Measurements from ENCODE around the gene RANGAP1.
A peak's percentile ranks its signal among the peaks of the same experiment; 100 is the strongest.

Gene RANGAP1

DNA sequence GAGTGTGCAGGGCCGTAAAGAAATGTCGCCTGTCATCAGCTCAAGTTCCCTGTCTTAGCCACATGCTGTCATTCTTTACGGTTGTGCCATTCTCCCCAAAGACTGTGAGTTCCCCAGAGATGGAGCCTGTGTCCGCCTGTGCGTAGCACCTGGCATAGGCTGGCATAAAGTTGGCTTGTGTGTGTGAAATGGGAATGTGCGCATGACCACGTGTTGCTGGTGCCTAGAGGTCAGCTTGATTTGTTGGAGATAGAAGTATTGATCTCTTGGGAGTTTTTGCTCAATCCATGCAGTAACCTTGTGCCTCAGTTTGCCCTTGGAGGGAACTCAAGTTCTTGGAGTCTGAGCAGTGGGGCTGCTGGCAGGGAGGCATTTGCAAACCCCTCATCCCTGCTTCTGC lies 54.6 kb downstream of the RANGAP1 start:
- DNase-seq: no peak

DNA sequence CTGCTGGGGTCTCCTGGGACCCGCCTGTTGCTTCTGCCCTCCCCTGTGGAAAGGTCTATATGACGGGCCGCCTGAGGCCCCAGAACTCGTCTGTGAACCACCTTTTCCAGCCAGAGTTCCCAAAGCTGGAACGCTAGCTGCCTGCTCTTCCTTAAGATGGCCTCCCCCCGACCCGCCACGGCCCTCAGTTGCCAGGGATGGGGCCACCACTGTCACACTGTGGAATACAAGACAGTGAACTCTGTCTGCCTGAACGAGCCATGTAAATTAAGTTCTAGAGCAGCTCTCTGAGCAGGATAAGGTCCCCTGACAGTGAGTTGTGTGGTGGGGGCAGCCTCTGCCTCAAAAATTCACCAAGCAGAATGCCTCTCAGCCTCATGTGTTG lies 55.6 kb downstream of the RANGAP1 start:
- DNase-seq: no peak

DNA sequence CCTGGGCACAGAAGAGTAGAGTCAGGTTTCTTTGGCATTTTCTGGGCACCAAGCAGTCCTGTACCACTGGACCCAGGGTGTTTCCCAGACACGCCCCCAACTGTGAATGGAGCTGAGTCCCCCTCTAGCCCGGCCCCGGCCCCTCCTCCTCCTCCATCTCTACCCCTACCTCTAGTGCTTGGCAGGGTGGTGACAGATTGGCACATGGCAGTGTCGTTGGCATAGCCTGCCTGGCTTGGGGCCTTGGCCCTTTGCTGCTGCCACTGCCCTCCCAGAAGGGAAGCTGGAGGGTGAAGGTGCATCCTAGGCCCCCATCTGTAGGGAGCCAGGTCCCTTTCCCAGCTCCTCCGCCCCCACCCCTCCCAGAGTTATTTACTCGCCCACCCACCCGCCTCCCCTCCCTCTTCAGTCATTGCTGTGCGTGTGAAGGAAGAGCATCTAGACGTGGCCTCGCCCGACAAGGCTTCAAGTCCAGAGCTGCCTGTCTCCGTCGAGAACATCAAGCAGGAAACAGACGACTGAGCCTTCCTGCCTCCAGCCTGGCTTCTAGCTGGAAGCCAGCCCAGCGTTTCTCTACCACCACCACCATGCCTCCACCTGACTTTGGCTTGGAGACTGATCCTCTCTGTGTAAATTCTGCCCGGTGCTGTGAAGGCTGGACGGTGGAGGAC lies 56.1 kb downstream of the RANGAP1 start:
- no peak for DNase-seq

DNA sequence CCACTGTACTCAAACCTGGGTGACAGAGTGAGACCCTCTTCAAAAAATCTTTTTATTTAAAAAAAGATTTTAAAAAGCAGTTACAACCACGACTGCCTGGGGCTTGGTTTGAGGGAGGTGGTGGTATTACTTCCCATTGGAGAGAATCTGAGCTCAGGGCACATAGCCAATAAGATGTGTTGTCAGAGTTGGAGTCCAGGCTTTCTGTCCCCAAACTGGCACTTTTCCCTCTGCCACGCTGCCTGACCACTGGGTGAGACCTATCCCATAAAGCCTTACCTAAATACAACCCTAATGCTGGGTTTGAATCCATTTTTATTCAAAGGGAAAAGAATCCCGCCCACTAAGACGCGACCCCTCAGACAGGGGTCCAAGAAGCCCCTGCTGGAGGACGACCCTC lies 56.8 kb downstream of the RANGAP1 start:
- no peak for DNase-seq

DNA sequence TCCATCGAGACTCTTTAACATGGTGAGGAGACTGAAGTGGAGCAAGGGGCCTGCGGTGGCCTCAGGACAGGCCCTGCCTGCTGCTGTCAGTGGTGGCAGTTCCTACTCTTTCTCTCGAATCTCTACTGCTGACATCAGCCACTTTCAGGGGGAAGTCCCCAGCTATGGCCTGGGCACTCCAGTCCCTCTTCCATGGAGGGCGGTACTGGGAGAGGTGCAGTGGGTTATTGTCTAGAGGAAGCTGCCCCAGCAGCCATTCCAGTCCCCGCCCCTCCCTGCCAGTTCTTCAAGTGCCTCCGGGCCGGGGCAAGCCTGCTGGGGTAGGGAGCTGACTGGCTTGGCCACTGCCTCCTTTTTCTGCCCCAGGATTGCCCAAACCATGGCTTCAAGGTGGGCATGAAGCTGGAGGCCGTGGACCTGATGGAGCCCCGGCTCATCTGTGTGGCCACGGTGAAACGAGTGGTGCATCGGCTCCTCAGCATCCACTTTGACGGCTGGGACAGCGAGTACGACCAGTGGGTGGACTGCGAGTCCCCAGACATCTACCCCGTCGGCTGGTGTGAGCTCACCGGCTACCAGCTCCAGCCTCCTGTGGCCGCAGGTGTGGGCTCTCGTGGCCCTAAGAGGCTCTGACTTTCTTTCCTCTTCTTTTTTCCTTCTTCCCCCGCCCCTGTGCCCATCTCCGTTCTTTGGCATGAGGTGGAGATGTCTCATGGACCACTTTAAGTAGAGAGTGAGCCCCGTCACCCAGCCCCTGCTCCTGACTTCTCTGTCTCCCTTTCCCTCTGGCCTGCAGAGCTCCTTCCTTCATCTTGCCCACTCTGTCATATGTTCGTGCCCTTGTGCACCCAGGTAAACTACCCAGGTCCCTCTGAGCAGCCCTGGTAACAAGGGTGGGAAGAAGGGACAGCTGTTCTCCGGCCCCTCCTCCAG lies 59.0 kb downstream of the RANGAP1 start:
- DNase-seq: no peak

DNA sequence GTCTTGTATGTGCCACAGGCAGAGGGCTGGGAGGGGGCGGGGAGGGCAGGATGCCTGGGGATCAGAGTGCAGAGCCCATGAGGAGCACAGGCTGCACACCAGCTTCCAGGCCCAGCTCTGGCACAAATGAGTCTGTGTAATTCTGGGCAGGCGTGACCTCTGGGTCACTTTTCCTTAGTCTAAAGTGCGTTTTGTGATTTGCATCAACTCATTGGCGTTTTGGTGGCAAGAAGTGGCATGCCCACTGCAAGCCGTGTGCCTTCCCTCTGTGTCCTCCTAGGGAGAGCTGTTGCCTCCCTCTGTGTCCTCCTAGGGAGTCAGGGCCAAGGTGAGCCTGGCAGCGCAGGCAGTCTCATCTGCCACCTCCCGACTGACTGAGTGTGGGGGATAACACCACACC lies 62.5 kb downstream of the RANGAP1 start:
- DNase-seq: no peak

DNA sequence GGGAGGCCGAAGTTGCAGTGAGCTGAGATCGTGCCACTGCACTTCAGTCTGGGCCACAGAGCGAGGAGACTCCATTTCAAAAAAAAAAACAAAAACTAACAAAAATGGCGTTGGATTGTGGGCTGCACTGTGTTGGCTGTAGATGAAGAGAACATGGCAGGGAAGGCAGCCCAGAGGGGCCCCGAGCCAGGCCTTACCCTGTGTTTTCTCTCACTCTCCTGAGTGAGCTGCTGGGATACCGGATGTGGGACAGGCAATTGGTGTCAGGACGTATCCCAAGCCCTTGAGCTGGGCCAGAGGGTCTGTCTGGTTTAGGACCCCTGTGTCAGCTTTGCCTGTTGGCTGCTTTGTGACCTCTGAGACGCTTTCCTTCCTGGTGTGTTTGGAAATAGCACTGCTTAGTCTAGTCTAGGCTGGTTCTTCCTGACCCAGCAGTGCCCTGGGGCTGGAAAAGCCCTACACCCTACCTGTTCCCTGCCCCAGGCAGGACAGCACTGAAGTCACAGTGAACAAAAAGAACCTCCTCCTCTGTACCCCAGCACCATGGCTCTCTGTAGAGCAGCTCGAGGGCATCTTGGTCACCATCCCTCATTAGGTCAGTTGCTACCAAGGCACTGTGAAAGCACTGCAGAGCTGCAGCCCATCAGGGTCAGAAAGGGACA lies 63.0 kb downstream of the RANGAP1 start:
- DNase-seq: no peak

DNA sequence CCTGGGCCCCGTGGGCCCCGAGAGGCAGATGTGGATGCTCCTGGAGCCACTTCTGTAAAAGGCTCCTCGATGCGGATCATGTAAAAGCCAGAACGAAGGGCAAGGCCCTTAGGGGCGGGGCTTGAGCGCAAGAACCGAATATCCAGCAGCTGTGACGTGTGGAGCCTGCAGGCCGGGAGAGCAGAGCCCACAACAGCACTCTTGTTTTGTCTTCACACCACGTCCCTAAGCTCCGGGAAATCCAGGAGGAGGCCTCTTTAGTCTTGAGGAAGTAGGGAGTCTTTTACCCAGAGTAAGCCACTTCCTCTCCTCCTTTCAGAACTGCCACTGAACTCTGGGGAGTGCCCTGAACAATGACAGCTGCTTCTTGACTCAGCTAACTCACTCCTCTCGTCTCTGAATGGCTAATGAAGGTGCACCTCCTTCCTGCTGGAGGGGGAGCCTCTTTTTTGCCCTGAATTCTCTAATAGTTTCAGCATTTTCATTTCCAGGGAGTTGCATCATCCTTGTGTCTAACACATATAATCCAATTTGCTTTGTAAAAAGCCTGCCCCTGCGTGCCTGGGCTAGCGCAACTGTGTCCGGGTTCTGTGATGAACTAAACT lies 68.3 kb downstream of the RANGAP1 start:
- peak in 1 of 5 donors; percentile 87 for DNase-seq

DNA sequence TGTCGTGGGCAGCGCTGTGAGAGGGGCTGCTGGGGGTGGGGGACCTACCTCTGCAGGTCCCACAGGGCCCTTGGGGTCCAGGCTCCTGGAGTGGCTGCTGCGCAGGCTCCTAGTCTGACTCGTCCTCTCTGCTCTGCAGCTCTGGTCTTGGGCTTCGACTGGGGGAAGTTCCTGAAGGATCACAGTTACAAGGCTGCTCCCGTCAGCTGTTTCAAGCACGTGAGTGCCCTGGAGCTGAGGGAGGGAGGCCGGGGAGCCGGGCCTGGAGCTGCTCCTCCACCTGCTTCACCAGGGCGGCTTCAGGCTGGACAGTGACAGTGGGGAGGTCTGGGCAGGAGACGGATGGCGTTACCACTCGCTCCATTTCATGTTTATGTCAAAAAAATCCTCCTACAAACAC lies 69.0 kb downstream of the RANGAP1 start:
- DNase-seq: no peak

DNA sequence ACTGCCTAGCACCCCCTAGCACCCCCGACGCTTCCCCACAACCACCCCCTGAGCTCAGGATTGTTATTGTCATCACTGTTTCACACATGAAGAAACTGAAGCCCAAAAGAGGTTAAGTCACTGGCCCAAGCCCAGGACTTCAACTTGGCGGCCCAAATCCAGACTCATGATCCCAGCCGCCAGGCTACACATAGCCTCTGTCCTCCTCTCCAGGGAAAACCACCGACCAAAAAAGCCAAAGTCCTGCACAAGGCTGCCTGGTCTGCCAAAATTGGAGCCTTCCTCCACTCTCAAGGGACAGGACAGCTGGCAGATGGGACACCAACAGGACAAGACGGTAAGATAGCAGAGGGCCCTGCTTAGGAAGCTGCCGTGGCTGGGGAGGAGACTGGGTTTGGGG lies 70.1 kb downstream of the RANGAP1 start:
- DNase-seq: no peak

DNA sequence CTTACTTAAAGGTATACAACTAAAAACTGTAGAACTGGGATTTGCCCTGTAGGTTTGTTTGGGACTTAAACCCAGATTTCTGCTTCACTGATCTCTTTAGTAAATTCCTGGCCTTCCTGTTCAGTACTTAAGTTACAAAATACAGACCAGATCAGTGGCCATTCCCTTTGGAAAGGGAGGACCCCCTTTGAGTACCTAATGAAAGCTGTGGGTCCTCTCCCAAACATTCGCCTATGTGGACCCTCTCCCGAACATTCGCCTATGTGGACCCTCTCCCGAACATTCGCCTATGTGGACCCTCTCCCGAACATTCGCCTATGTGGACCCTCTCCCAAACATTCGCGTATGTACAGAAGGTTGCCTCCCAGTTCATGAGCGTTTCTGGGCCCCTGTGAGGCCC lies 70.6 kb downstream of the RANGAP1 start:
- no peak for DNase-seq

DNA sequence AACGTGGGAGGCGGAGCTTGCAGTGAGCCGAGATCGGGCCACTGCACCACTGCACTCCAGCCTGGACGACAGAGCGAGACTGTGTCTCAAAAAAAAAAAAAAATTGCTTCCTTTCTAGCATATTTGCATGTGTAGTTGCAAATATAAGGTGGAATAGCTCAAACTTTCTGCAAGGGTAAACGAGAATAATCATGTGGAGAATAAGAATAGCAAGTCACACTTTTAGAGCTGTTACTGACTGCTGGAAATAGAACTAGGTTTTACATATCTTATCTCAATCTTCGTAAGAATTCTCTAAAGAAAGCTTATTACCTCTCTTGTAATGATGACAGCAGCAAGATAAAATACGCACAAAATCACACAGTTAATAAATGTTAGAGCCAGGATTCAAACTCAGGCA lies 79.3 kb downstream of the RANGAP1 start:
- no peak for DNase-seq

DNA sequence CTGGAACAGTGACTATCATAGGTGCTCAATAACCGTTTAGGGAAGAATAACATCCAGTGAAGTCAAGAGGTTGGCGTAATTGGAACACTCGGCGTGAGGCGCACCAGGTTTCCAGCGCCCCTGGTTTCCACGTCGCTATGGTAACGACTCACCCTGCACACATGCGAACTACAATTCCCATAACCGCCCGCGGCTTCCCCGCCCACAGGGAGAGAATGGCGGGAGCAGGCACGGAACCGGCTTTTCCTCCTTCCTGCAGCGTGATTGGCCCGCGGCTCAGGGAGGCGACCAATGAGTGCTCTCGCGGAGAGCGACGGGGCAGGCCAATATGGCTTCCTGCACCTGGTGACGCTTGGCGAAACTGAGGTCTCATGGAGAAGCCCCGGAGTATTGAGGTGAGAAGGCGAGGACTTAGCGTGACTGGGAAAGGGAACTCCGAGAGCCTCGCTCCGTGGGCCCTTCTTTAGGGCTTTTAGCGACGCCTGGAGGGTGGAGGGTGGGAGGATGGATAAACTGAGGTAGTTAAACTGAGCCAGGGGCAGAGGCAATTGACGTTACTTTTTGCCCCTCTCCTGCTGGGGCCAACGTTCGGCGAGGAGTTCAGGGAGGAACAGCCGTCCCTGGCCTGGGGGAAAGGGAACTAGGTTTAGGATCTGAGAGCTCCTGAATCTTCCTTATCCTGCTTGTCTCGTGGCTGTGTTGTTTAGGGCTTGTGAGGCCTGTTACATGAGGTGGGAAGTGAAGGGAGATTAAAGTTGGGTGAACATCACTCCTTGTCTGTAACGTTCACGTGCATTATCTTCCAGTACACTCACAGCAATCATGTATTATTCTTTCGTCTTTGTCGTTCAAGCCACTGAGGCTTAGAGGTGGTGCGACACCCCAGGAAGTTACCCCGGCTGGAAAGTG lies 80.7 kb downstream of the RANGAP1 start, which contains the start of gene L3MBTL2:
TSS of gene L3MBTL2 (plus strand) at position 321 of the 909 bp plus-strand sequence. CDS start at position 372, 51 bp downstream.
- DNase-seq: peak; percentile 94 to 99 (median 97)

DNA sequence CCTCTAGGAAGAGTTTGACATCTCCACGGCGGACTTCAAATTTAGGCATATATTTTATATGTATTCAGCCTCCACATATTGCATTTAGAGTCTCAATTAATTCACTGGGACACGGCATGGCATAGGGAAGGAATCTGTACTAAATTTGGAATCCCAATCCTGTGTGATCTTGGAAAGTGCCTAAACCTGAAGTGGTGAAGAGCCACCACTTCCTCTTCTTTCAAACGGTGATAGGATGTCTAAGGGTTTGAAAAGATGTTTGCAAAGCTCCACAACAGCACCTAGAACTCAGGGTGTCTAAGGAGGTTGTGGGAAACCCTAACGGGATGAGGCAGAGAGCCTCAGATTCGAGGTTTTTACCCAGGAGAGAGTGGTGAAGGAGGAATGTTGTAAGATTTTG lies 81.9 kb downstream of the RANGAP1 start:
- DNase-seq: no peak

DNA sequence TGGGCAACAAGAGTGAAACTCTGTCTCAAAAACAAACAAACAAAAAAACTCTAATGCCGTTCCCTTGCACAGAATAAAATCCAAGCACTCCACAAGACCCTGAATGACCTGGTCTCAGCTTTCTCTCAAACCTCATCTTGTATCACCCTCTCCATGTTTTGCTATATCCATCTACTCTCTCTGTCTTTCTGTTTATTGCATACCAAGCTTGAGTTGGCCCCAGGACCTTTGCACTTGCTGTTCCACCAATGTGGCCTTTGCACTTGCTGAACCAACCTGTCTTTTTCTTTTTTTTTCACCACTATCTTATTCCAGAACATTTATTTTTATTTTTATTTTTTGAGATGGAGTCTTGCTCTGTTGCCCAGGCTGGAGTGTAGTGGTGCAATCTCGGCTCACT lies 82.9 kb downstream of the RANGAP1 start:
- DNase-seq: no peak

DNA sequence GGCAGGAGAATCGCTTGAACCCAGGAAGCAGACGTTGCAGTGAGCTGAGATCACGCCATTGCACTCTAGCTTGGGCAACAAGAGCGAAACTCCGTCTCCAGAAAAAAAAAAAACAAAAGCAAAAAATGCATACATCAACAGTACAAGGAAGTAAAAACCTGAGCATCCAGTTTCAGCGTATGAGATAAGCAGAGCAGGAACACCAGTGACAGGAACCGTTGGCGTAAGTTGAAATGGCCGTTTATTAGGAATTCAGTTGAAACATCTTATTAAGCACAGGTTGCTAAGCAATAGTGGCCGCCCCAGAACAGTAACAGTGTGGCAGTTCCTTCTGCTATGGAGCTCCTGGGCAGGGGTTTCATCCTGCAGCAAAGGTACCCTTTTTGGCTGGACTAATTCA lies 84.8 kb downstream of the RANGAP1 start:
- DNase-seq: no peak

DNA sequence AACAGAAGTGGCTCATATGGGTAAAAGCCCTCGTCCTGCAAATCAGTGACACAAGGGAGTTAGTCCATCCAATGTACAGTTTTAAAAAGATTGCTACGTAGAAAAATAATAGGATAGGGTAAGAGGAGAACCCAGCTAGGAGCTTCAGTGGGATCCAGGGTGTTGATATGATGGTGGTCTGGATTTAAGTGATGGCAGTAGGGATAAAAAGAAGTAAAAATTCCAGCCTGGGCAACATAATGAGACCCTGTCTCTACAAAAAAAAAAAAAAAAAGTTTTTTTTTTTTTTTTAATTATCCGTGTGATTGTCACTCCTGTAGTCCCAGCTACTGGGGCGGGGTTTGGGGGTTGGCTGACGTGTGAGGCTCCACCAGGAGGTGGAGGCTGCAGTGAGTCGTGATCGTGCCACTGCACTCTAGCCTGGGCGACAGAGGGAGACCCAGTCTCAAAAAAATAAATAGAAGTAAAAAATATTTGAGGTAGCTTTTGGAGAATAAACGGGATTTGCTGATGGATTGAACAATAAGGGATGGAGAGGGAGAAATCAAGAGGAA lies 87.9 kb downstream of the RANGAP1 start:
- peak in 4 of 5 donors; percentile 32 to 42 (median 38) for DNase-seq

DNA sequence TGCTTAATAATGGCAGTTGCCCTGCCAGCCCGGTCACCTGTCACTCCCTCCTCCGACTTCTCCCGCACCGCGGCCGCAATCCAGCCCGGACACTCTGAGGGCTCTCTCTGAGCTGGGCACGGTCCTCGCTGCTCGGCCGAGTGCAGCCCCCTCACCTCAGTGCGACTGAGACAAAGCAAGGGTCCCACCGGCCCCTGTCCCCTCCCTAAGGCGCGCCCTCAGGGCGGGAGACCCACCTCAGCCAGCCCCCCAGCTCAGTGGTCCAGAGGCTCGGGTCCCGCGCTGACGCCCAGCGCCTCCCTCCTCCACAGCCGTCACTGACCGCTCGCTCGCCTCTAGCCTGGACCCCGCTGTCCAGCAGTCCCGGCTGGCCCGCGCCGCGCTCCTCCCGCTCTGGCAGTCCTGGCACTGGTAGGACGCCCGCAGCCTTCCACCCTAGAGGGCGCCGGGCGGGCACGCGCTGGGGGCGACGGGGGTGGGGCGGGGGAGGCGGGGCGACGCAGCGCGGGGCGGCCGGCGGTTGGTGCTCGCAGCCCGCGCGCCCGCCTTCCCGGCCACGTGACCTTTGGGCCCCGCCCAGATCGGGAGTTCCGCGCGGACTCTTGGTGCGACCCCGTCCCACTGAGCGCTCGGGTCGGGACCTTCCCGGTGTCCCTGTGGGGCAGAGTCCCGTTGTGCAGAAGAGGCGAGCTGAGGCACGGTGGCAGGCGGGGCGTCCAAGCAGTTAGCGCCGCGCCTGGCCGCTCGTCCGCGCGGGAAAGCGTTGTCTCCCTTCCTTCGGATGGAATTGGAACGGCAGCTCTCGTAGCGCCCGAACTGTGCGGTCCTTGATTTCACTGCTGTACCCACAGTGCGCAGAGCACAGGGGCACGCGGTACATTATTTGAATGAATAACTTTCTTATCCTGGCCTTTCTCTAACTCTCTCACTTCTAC lies 88.7 kb downstream of the RANGAP1 start:
- DNase-seq: peak; percentile 72 to 83 (median 77)

All from T-helper 1 cell (primary cell).